Pulmonary artery endothelial cell (primary cell): ENCODE measurements around the gene CELF2. TPM values are rescaled to one million over a fixed set of nuclear protein-coding genes. Genes with fewer than 3 reads are reported as not detected.
A peak's percentile ranks its signal among the peaks of the same experiment; 100 is the strongest.

Experiments
- DNase-seq: peaks from one replicate; pipeline ENCODE4 v3.0.0-alpha.2; 2011; ENCODE audit warnings: low read depth, low spot score
- total RNA-seq: library from RNA; depleted of rRNA; stranded (reverse); fragments of >200 nt; gene quantifications from 2 replicates; pipeline ENCODE4 v1.2.3, GENCODE V29; 2014

CELF2 gene
- total RNA-seq, 1 donor from 2014 or later = 12.5 TPM

DNA sequence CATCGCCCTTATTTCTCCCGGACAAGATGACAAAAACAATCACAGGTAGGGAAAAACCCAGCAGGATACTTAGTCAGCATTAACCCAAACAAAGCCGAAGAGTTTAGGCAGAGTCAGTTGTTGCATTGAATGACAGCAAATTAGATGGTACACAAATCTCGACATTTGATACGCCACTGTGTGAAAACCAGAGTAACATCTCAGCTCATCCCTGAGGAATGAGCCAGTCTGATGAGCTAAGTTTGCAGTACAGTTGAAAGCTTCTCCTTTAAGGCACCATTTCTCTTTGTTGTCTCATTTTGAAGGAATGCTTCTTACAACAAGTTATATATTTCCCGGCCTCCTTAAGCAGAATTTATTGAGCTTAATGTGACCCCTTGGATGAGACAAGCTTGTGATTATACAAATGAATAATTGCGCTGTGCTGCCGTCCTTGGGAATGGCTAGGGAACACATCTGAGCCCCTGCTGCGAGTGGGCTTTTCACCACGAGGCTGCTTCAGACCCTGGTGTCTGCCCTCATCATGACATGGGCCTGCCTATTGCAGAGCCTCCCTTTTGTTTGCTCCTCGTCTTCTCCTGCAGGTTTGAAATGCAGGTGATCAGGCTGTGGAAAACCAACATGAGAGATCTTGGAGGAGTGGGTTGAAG is 137.3 kb downstream of the CELF2 start:
- no peak for DNase-seq

DNA sequence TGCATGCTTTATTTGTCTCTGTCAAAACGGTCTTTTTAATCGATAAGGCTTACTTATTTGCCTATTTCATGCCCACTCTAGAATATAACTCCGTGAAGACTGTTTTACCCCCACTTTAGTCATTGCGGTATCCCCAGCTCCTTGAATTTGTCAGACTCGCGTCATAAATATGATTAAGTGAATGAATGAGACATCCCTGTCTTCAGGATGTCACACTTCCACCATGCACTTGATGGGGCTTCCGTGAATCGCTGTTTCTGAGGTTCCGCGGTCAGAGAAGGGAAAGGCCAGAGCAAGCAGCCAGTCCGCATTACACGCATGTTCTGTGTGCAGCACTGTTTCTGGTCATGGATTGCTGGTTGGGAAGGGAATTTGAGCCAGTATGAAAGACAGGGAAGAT is 138.8 kb downstream of the CELF2 start:
- DNase-seq = no peak

DNA sequence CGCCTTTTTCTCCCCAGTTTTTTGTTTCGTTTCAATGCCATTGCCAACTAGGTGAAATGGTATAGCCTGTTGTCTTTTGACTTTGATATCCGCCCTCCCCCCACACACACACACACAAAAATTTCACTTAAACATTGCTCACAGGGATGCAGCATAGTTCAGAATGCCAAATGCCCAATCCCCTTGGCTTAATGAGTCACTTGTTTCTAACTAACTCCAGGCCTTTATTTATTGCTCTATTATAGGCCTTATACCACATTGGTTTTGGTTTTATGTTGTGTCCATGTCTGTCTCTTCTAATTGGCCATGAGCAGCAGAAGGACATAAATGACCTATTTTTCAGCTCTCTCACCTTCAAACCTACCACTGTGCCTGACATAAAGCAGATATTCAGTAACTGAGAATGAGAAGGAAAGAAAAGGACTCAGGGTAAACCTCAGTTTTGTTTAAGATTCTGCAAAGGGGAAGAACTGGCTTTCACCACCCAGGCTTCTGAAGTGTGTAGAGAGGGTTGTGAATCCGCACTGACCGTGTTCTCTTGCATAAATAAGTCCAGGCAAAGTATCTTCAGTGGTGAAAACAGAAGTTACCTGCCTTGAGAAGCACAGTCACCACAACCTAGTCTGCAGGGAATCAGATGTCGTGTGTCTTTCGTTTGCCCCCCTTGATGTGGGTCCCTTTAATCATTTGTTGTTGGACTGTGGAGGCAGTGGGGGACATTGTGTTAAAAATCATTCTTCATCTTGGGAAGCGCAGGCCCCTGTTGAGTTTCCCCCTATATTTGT is 139.8 kb downstream of the CELF2 start:
- no peak for DNase-seq

DNA sequence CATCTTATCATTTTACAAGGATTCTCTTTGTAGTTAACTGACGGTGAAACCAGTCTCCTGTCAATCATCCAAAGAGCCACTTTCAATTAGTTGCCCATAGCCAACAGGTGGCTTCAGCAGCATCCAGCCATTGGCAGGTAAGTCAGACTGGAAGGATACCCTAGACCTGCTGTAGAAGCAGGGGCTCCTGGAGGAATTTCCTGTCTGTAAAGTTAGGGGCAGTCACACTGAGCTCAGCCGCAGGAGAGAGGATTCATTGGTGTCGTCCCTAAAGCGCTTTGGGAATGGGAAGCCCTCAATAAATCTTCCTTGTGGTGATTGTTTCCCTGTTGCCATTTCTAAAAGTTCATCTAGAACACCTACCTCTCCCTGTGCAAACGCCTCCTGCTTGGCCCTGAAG is 140.4 kb downstream of the CELF2 start:
- no peak for DNase-seq

DNA sequence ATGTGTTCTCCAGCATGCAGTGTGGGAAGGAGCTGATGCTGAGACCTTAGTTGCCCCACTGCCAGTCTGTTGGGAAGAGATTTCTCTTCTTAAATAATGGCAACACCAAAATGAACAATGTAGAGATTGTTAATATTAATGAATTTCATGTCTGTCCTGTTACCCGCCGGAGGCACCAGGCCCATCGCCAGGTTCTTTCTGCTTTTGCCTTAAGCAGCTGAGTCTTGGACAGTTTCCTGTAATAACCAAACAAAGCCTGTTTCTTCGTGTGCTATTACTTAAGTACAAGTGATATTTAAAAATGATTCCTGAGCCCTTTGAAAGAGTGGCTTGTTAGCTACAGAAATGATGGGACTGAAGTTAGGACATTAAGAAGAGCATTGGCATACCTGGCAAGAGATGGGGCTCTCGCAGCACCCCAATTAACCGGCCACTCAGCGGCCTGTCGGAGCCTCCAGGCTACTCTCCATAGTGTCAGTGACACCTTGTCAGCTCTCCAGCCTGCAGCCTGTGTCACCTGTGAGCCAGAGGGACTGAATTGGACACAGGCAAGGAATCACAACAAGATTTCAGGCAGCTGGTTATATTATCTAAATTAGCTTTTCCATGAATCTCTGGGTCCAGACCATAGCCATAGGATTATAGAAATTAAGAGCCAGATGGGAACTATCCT is 142.0 kb downstream of the CELF2 start:
- no peak for DNase-seq

DNA sequence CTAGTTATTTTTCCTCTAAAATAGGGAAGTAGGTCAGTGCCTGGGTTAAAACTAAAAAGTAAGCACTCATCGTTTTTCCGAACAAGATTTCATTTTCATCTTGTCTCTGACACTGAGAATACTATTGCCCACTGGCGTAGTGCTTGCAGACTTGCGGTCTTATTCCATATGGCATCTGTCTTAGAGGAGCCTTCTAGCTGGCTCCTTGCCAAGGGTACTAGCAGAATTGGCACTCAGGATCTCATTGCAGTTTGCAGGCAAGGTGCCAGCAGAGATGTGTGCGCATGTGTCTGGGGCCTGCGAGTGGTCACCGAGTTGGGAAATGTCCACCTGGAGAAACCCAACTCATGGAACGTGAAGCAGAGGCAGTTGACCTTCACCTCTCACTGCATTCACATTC is 143.4 kb downstream of the CELF2 start:
- DNase-seq = no peak

DNA sequence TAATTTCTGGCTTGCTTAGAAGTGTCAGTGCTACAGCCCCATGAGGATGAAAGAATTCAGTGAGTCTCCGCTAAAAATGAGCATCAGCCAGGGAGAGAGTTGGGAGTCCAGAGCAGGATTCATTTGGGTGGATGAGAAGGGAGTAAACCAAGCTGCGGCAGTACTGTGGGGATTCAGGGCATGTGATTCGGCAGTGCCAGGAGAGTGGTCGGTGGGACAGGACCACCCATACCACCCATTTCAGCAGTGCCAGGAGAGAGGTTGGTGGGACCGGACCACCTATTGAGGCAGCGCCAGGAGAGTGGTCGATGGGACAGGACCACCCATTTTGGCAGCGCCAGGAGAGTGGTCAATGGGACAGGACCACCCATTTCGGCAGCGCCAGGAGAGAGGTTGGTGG is 144.2 kb downstream of the CELF2 start:
- DNase-seq = no peak

DNA sequence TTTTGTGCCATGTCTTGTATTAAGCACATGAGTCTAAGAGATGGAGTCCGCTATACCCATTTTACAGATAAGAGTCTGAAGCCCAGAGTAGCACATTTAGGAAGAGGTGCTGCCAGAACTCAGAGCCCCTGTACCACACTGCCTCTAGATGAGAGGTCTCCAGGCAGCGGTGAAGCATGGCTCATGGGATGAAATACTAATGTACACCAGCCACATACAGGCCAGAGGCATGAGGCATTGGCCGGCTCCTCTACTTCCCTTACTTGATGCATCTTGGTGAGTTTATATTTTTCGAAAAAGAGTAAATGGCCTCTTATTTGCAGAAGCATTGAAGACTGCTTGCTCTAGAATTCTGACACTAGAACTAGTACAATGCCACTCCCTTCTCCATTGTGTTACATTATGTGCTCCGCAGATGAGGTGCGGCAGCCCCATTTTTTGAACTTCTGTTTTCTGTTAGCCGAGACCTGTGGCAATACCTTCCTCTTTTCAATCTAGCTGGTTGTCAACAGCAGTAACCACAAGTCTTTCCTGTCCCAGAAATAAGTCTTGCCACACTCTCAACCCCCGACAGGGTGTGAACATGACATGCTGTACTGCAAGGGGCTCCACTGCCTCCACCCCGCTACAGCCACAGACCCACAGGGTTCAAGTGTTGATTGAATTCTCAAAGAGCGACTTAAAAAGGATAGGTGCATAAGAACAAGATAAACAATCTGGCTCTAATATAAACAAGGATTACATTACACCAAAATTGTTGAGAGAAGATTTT is 145.3 kb downstream of the CELF2 start:
- no peak for DNase-seq

DNA sequence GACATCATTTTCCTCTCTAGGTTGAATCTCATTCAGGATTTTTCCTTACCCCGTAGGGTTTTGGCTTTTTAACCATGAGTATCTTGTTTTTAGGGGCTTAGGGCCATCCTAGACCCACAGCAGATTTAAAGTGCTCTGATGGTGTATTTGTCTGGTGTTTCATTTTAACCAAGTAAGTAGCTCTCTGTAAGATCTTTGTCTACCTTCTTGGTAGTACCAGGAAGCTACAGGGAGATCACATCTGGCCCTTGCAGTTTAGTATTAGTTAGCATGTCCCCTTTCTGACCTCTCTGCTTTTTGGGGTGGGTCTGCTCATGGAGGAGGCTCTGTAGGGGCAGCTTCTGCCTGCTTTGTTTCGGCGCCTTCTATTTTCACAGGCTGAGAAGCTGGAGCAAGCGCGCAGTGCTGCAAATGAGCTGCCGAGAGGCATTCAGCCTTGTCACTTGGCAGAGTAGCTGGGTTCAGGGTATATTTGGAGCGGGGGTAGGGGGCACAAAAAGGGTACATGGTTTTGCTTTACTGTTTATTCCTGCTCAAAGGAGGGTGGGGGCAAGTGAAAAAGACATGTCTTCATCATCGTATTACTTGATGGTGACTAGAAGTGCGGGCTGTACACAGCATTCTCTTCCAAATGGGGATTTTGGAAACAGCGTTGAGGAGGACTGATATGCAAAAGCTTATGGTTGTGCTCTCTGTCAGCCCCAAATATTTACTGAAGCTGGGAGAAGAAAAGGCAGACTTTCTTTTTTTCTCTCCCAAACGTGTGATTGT is 146.3 kb downstream of the CELF2 start:
- no peak for DNase-seq

DNA sequence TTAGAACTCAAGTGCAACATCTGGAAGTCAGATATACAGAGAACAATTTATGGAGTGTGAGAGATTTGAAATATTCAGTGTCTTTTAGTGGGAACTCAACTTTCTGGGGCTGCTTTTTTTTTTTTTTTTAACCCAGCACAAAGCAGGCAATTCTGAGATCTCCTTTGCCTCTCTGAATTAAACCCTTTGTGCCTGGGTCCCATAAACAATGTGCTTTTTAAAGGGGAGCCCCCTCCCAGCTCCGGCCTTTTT is 146.8 kb downstream of the CELF2 start:
- no peak for DNase-seq

DNA sequence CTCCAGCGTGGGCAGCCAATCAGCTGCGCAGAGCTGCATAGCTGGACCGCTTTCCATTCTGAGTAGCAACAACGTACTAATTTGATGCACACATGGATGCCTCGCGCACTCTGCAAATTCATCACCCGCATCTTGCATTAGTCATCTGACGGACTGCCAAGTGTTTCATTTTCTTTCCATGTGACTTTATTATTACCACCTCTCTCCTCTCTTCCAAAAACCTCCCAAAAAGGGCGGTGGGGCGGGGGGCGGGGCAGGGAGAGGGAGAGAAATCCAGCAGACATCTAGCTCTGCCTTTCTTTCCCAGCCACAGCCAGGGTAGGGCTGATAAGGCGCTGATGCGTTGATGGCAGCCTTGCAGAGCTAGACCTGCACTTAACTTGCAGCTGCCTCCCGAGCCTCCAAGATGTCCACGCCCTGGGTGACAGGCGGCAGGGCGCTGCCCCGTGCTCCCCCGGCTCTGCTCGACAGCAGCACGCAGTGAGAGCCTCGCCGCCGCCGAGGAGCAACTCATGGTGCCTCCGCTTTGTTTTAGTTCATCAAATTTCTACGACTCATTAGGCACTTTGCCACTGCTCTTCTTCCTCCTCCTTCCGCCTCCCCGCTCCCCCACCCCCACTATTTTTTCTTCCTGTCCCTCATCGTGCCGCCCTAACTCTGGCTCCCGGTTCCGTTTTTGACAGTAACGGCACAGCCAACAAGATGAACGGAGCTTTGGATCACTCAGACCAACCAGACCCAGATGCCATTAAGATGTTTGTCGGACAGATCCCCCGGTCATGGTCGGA is 147.3 kb downstream of the CELF2 start:
- DNase-seq = peak; percentile 11

DNA sequence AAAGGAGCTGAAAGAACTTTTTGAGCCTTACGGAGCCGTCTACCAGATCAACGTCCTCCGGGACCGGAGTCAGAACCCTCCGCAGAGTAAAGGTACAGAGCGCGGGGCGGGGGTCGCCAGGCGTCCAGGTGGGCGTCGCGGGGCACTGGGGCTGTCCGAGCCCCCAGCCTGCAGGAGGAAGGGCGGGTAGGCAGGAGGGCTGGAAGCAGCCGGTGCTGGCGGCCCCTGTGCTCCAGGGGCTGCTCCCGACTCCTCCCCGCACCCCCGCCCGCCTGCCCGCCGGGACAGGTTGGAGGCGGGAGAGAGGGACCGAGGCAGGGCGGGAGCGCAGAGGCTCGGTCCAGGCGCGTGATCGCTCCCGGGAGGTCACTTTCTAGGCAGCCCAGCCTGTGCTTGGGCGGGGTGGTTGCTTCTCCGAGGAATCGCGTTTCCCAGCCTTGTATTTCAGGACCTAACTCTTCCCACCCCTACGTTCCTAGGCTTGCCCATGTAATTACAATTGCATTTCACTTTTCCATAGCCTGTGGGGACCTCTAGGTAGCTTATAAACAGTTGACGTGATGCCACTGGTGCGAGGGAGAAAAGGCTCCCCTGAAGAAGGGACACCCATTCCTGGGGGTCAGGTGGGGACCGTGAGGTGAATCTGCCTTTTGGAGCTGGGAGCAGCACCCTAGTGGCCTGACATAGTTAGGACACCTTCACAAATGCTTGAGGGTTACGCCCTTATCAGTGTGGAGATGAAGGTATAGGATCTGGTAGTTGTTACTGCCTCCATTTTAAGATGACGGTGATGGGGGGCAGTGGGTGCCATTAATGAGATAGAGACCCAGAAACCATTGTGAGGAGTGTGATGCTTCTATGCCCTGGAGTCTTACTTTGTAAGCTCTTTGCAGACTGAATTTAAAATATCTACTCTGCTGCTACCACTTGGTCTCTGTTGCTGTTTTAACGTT is 148.2 kb downstream of the CELF2 start:
- no peak for DNase-seq

DNA sequence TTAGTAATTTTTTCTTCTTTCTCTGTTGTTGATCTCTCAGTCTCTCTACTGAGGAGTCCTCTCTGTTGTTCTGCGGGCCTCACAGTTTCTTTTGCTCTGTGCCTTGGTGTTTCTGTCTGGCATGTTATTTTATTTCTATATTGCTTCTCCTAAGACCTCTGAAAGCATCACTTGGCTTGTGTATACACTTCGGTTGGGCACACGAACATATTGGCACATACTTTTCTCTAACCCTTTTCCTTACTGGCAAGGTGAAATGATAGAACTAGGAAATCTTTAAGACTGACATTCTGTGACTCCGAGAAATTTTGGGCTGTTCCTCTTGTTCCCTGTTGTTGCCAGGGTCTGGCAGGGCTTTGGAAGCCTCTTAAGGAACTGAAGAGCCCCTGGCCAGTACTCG is 148.9 kb downstream of the CELF2 start:
- no peak for DNase-seq

DNA sequence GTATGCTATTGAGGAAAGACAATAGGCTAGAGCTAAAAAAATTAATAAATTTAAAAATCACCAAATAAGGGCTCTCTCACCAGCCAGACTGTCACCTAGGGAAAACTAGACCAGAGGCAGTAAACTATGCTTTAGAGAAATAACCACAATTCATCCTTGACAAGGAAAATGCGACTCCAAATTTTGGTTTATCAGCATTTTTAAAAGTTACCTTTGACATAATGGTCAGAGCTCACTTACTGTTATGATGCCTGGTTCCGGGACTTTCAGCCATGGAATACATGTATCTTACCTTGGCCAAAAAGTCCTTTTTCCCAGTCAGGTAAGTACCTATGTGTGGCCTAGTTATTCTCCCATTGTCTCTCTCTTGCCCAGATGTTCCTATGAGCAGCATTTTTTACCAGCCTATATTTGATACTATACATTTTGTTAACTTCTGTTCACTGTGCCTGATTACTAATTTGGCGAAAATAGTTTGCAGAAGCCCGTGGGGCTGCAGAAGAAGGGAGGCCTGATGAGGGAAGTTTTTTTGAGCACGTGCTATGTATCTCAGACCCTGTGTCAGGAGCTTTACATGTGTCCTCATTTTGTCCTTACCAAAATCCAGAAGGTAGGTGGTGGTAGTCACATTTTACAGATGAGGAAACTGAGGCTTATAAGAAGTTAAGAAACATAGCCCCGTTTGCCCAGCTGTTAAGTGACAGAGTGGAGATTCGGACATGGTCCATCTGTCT is 149.7 kb downstream of the CELF2 start:
- DNase-seq = no peak

DNA sequence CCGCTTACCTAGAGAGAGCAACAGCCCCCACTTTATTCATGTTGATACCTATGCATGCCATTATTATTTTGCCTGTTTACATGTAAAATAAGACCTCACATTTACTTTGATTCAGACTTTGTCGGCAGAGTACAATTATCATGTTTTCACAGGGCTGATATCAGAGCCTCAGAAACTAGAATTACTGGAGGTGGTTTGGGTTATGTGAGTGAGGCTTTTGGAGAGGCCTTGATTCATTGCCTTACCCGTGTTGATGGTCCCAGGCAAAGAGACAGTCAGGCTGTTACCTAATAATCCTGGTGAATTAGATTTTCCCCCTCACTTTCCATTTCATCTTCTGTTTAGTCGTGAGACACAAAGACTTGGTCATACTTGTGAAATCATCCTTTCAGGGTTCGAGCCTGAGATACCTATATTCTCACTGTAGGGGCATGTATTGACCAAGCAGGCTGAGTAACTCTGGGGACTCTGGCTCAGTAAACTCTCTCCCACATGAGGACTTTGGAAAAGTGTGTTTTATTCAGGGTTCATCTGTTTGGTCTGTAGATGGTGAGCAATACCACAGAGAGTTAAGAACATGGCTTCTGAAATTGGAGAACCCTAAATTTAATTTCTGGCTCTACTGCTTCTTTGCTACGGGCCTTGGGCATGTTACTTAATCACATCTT is 150.9 kb downstream of the CELF2 start:
- DNase-seq = no peak

DNA sequence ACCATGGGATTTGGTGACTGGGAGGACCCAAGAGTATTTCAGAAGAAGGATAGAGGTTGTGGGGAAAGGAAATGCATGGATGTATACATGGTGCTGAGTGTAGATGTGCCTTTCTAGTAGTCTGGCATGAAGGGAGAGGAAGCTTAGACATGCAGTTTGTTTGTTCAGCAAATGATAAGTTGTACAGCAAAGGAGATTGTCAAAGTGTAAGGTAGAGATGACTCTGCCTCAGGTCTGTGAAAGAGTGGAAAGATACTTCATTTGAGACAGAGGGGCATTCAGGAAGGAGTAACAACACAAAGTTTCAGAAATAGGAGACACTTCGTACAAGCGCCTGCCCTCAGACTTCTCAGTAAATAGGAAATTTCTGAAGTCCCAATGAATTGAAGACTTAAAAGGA is 152.3 kb downstream of the CELF2 start:
- no peak for DNase-seq

DNA sequence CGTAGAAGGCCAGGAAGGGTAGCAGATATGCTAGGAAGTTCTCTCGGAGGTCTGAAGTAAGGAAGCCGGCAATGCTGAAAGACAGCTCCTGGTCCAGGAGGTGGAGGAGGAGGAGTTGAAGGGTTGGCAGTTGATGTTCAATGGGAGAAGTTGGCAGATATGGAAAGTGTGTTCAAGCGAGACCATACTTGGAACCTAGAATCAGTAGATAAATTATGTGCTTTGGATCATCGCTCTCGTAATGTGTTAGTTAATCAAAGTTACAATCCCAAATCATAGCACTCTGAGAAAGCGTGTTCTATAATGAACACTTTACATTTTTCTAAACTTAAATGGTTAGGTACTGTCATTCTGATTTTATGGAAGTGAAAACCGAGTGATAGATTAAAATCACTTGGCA is 152.9 kb downstream of the CELF2 start:
- no peak for DNase-seq
